Stimulated activated CD4-positive, alpha-beta T cell treated with anti-CD3 and anti-CD28 coated beads, Interleukin-1b, Interleukin-23, amount 100 ng/mL, for 24 hours (primary cell): ENCODE results near the gene FBN2.

Source experiments
- DNase-seq, 4 experiments: peaks; one replicate each; pipeline ENCODE4 v3.0.0-alpha.2; 2020; ENCODE audit warnings: low read depth in 4 of 4, low spot score in 1 of 4

The FBN2 gene

DNA sequence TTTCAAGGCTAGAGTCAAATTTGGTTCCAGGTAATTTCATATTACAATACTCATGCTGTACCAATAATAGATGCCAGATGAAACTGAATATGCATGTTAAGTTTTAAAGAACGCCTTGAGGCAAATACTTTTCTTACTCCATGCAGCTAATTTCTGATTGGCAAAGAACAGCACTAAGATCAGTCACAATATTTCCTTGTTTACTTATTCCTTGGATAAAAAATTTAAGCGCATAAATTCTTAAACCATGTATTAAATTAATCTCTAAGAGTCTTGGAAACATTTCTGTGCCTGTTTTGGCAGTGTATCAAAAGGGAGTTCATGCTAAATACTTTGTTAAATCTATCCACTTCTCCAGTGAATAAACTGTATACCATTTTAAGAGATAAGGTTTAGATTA is 281.0 kb downstream of the FBN2 start:
- no peak for DNase-seq

DNA sequence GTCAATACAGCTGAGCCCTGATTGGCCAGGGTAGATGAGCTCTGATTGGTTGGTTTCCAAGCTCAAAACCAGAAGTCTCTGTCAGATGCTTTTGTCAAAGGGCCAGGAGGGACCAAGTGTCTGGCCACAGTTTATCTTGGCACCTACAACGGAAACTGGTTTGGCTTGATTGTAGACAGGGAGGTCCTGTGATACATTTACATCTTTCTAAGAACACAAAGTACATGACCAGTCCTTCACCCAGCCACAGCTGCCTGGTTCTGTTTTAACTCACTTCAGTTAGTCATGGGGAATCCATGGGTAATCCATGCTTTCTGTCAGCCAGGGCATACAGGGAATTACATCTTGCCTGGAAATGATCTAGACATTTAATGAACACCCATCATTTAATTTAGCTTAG is 283.3 kb downstream of the FBN2 start:
- no peak for DNase-seq

DNA sequence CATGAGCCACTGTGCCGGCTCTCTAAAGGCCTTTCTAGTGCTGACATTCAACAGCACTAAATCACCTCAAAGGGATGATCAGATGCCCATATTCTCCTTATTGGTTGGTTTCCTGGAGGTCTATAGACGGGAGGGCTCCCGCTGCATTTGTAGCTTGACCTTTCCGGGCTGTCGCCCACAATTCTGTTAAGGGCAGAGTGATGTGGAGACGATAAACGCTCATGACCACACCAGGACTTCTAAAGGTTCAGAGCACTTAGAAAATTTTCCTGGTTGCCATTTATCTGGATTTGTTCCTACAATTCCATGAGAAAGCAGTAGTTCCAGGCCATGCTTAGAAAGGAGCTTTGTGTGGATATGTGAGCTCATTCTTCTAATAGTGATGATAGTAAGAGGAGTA is 284.2 kb downstream of the FBN2 start:
- DNase-seq: no peak

DNA sequence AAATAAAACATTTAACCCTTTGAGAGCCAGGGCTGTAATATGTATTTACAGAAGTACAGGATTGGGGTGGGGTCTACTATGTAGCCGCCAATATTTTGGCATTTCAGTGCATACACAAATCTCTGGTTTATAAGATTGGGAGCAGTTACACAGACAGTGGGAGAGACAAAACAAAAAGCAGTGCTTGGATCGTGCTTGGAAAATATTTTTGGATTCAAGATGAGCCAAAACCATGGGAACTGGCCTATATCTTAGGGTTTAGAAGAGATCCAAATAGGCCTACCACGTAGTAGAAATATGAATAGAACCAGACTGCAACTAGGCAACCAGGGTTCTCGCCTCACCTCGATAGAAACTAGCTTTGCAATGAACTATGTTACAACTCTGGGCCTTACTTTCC is 284.9 kb downstream of the FBN2 start:
- DNase-seq: no peak

DNA sequence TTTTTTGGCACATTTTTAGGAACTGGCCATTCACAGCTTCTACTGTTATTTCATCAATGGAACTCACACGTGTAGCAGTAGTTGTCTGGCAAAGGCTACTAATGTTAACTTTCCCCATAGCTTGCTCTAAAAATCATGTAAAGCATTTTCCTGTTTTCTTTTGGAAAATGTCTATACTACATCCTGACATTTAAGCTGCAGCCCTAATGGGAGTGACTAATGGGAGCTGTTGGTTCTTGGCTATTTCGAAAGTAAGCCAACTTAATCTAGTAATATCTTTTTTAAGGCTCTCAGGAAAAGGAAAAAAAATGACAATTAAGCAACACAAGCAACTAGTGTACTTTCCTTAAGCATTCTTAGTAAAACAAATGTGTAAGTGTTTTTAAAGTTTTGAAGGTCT is 285.3 kb downstream of the FBN2 start:
- no peak for DNase-seq

DNA sequence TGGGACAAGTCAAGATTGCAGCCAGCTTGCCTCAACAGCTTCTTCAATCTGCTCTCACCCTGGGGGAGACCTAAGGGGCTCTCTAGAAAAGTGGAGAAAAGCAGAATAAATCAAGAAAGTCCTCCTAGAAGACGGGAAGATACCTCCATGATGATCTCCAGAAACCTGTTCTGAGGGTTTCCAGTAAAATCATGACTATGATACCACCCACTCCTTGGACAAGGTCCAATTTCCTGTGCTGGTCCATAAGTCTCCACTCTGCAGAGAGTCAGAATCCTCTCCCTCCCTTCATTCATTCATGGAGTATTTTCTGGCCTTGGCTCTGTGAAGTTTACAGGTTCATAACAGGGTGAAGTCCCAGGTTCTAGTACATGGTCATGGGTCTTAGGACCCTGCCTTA is 285.8 kb downstream of the FBN2 start:
- no peak for DNase-seq

DNA sequence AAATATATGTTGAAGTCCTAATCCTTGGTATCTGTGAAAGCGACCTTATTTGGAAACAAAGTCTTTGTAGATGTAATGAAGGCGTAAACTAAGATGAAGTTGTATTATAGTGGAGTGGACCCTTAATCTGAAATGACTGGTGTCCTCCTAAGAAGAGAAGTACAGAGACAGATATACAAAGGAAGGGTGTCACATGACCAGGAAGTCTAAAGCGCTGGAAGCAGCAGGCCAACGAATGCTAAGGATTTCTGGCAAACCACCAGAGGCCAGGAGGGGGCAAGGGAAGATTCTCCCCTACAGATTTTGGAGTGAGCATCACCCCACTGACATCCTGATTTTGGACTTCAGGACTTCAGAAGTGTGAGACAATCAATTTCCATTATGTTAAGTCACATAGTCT is 292.1 kb downstream of the FBN2 start:
- no peak for DNase-seq

DNA sequence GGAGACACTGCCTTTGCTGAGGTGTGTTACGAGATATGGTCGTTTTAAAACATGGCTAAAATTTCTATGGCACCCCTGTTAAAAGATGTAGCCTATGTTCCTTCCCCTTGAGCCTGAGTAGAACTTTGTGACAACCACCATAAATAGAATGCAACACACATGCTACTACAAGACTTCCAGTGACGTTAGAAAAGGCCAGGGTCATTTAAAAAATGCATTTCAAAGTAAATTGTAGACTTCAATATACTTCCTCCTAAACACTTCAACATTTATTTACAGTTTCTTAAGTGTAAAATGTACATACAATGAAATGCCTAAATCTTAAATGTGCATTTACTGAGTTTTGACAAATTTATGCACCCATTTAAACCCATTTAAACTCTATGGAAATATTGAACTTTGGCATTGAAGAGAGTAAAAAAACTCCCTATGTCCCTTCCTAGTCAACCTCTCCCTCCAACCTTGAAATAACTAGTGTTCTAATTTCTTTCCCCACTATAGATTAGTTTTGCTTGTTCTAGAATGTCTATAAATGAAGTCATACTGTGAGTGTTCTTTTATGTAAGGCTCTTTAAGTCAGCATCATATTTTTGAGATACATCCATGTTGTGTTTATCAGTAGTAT is 294.0 kb downstream of the FBN2 start:
- DNase-seq: no peak

DNA sequence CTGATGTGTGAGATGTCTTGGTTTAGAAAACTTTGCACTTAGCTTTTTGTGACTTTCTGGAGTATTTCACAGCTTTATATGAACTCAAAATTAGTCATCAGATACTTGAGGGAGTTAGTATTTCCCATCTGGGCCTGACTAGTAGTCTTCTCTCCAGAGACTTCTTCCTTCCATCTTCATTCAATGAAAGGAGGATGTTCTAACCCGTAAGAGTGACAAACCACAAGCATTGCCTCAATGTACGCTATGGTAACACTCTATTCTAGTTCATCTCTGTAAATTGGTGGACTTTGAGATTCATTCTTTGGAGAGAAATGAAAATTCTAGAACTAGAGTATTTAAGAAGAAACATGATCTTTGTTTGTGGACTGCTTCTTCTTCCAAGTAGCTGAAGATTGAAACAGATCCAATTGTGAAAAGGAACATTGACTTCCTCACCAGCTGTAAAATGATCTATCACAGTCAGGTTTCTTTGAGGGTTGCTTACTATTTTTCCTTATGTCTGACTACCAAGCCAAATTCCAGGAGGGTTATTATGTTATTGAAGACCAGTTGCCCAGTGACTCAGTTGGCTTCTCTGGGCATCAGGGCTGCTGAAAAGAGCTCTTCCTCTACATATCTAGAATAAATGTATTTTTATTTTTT is 296.9 kb downstream of the FBN2 start:
- no peak for DNase-seq

DNA sequence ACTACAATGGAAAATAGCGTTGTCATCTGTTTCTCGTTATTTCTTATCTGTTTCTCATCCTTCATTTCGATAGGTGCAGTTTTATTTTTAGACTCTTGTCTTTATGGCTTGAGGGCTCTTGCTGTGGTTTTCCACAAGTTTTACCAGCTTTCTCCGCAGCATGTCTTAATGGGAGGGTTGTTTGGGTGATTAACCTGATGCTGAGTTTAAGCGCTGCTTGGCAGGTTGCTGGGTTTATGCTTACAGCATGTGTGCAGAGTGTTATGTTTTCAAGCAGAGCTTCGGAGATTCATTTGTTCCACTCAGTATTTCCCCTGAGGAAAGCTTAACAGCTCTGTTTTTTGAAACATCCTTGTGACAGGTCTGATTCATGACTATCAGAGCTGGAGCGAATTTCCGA is 300.5 kb downstream of the FBN2 start:
- no peak for DNase-seq

DNA sequence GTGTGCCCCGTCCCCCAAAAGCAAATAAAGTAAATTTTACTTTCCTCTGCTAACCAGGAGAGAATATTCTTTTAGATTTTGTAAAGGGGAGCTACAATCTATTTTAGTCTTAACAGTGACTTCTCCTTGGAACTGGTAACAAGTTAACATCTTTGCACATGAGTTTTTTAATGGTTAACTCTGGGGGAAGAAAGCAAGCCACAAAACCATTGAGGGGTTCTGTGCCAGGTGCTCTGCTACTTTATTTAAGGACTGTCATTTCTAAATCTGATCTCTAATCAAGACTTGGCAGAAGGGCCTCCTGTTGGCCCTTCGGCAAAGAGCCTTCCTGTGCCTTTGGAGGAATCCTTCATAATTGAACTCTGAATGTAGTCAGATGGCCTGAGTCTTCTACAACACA is 301.0 kb downstream of the FBN2 start:
- DNase-seq: no peak

DNA sequence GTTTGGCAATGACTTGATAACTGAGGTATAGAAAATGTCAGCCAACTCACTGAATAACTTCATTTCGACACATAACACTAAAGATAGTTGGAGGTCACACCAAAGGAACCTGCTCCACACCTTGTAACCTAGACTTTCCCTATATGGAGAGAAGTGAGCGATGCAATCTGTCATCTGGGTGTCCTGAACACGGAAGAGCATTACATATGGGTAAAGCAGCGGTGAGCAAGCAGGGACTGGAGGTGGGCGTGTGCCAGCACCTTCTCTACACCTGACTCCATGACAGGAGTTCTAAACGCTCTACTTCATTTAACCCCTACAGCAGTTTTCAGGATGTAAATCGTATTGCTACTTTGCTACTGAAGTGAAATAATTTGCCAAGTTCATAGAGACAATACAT is 301.7 kb downstream of the FBN2 start:
- DNase-seq: no peak

DNA sequence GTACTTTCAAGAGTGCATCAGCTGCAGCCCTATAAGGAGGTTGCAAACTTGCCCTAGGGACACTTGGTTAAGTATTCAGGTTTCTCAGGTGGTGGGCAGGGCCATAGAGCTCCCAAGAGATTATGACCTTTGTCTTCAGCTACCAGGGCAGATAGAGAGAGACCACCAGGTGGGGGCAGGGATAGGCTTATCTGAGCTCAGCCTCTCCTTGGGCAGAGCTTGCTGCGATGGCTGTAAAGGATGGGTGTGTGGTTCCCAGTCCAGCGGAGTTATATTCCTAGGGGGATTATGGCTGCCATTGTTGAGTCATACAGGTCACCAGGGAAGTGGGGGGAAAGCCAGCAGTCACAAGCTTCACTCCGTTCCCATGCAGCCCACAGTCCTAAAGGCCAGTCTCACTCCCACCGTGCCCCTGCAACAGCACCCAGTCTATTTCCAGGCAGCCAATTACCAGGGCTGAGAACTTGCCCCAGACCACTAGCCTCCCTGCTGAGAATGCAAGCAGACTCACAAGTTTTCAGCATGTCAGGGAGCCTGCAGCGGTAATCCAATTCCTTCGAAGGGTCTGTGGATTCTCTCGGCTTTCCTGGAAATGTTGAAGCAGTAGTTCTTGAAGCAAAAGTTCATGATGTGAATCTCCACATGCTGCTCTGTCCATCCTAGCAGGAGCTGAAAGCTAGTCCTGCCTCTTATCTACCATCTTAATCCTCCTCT is 303.0 kb downstream of the FBN2 start:
- DNase-seq: no peak

DNA sequence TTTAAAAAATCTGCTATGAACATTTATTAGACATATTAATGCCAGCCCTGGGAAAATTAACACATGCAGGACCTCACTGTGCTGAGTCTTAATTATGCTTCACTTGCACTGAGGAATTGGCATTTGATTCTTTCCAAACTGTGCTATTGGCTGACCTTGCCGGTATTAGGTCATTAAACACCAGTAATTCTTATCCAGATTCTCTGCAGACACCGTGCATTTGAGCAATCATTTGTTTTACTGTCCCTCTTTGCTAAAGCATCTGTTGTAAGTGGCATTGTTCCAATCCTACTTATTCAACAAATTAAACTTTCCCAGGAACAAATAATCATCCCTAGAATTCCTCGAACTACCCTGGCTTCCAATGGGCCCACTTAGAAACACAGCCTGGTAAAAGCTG is 309.5 kb downstream of the FBN2 start:
- no peak for DNase-seq

DNA sequence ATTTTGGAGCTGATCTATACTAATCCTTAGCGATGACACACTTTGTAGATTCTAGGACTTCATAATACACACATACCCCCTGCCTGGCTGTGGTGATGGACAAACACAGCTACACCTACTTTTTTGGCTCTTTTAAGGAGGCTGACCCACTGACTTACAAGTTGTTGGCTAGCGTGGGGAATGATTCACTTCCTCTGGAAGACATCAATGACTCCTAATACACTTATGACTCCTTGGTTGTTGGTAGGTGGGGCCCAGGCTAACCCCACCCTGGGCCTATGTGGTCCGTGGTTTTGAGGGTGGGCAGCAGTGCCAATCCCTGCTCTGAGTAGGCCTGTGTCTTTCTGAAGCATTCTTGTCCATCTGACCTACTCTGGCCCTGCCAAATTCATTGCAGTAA is 310.0 kb downstream of the FBN2 start:
- no peak for DNase-seq

DNA sequence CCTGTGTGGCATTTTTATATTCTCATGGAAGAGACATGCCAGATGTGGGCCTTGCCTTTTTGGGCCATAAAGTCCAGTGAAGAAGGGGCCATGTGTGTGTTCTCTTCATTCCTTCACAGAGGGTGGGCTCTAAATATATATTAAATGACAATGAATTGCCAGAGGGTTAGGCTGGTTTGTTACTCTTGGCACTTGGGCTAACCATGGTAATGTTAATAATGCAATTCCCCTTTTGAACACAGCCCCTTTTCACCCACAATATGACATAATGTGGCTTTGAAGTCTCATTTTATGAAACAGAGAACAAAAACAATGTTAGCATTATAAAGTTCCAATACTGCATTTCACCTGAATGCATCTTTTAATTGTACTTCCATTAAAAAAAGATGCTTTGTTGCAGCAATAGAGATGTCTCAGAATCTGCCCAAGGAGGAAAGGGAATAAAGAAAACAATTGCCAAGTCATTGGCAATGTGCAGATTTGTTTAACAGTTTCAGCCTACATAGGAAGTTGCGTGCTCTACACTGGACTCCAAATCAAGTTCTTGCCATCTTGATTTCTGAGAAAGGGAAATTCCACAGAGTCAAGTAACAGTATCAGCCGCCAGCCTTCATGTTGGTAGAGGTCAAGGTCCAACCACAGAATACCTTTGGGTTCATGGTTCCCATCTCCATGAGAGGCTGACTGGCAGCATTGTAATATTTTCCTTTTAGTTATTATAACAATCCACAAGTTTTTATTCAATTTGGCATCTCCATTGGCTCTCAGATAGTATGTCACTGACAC is 312.6 kb downstream of the FBN2 start:
- no peak for DNase-seq

DNA sequence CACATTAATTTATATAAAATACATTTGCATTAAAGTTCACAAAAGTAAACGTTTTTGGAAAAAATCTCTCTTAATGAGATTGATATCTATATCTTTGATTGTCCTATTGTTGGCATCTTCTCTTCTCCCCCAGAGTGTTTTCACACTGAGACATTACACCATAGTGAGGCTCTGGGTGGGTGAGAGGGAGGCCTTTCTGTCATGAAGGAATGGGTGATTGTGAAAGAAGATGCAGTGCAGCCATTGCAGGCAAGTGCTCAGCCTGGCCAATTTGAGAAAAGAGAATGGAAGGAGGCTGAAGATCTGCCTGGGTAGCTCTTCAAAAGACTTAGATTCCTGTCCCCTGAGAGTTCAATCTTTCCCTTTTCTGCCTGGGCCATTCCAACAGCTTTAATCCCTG is 313.7 kb downstream of the FBN2 start:
- DNase-seq: no peak

DNA sequence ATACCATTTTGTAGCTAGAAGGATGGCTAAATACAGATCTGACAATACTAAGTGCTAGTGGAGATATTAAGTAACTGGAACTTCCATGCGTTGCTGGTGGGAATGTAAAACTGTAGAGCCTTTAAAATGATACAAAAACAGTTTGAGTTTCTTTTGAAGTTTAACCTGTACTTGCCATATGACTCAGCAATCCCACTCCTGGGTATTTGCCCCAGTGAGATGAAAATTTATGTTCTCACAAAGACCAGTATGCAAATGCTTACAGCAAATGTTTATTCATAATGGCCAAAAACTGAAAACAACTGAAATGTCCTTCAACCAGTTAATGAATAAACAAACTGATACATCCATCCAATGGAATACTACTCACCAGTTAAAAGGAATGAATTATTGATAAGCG is 317.2 kb downstream of the FBN2 start:
- DNase-seq: no peak

DNA sequence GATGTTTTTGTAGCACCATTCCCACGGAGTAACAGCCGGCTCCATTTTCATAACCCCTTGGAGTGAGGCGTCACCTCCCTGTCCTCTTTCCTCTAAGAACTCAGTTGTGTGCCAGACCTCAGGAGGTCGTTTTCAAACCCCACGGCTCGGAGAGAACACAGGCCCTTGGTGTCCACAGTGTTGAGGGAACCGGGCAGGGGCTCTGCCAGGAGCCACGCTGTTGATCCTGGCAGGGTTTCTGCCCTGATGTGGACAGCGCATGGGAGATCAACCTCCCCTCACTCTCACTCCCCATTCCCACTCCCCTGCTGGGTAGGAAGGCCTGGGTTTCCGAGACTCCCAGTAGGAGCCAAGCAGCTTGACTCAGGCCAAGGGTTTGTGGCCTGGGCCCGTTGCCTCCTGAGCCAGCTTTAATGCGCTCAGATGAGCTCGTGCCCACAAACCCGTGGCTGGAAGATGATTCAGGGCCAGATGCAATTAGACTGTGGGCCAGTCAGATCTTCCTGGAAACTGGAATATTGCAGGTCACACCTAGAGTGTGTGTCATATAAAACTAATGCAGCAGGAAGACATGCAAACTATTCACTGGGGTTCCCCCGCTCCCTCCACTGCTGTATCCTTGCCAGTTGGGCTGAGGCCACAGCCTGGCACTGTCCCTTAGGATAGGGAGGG is 321.0 kb downstream of the FBN2 start:
- DNase-seq: no peak

DNA sequence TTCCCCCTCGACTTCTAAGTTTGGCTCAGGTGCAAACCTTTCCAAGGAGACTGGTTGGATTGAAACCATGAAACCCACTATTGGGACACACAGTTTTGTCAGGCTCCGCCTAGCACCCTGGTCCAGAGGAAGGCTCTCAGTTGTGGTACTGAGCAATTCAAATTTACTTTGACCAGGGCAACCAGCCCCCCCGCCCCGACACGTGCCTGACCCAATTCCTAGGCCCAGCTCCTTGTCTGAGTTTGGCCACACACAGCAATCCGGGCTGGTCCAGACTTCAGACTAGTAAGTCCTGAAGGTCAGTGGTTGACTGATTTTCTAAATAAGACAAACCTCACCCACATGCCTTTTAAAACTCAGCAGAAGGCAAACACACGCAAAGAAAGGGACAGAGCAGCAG is 321.8 kb downstream of the FBN2 start:
- DNase-seq: no peak

DNA sequence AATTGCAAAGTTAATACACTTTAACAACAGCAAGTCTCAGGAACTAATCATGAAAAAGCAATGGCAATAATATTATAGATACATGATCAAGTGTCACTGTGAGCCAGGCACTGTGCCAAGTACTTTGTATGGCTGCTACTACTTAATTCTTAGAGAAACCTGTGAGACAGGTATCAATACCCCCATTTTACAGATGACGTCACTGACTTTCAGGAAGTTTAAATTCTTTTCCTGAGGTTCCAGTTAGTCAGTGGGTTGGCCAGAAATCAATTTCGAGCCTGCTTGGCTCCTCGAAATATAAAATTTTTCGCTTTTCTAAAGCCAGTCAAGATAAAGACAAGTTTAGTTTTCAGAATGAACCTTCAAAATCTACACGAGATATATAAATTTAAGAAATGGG is 324.2 kb downstream of the FBN2 start:
- no peak for DNase-seq
